ENCODE data around the gene PARVG. TPM values are rescaled to one million over a fixed set of nuclear protein-coding genes. Genes with fewer than 3 reads are reported as not detected.
A peak's percentile ranks its signal among the peaks of the same experiment; 100 is the strongest.

PARVG gene, protein sequence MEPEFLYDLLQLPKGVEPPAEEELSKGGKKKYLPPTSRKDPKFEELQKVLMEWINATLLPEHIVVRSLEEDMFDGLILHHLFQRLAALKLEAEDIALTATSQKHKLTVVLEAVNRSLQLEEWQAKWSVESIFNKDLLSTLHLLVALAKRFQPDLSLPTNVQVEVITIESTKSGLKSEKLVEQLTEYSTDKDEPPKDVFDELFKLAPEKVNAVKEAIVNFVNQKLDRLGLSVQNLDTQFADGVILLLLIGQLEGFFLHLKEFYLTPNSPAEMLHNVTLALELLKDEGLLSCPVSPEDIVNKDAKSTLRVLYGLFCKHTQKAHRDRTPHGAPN
- total RNA-seq = 10 to 100 TPM in 1 of 2 donors, 1 to 10 TPM in 1; 9.8 to 14.7 TPM
- long read RNA-seq, donor 1, partial matches to known transcripts = 0 of 3 reads
- long read RNA-seq, donor 1, other reads (novel, unspliced or antisense) = 3 of 3 reads
- long read RNA-seq, donor 2, partial matches to known transcripts = 6 of 10 reads
- long read RNA-seq, donor 2, other reads (novel, unspliced or antisense) = 3 of 10 reads

- no peak for DNase-seq (ENCODE audit: low spot score)
- intact Hi-C loops (cut with DNase I) = no loop called here
Measured at GRCh38 chr22:44180706-44181032, at the start of gene PARVG. Gene PARVG, plus strand, starts transcription at chr22:44180925. Its CDS starts 2,405 bp downstream, at chr22:44183330.

DNA sequence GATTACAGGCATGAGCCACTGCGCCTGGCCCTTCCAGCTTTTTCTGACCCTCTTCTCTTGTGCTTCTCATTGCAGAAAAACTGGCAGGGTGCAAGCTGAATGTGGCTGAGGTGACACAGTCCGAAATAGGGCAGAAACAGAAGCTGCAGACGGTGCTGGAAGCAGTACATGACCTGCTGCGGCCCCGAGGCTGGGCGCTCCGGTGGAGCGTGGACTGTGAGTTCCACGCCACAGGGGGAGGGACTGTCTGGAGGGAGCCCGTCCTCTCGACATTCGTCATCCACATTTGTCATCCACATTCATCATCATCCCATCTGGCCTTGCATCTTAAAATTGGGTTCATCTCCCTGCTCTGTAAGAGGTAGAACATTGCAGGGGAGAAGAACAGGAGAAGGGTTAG is 49.3 kb upstream of the PARVG start:
- DNase-seq (ENCODE audit: low spot score) = peak; percentile 56

GRCh38 chr22:44131989-44132685 is 48.6 kb upstream of the PARVG start:
- peak; percentile 49 for DNase-seq (ENCODE audit: low spot score)
- intact Hi-C loops (cut with DNase I) = no loop called here

More for the DNA sequence above, 49.3 kb upstream of the PARVG start:
- intact Hi-C loops (cut with DNase I) = no loop called here

GRCh38 chr22:44132724-44133123 is 48.0 kb upstream of the PARVG start:
- peak; percentile 63 for DNase-seq (ENCODE audit: low spot score)

GRCh38 chr22:44133161-44133560 is 47.6 kb upstream of the PARVG start:
- intact Hi-C loops (cut with DNase I) = no loop called here
- DNase-seq (ENCODE audit: low spot score) = peak; percentile 30

More at GRCh38 chr22:44132724-44133123, 48.0 kb upstream of the PARVG start:
- intact Hi-C loops (cut with DNase I) = no loop called here

- intact Hi-C loops (cut with DNase I) = no loop called here
- peak; percentile 88 for DNase-seq (ENCODE audit: low spot score)
Measured at GRCh38 chr22:44133901-44134571, 46.7 kb upstream of the PARVG start.

- peak; percentile 75 for DNase-seq (ENCODE audit: low spot score)
- intact Hi-C loops (cut with DNase I) = loop anchor here in 1 of 2 donors (5.0 kb wide), 1 partner anchor 231 kb away; no protein-coding TSS in a partner anchor
Measured at GRCh38 chr22:44136112-44136511, 44.6 kb upstream of the PARVG start.

DNA sequence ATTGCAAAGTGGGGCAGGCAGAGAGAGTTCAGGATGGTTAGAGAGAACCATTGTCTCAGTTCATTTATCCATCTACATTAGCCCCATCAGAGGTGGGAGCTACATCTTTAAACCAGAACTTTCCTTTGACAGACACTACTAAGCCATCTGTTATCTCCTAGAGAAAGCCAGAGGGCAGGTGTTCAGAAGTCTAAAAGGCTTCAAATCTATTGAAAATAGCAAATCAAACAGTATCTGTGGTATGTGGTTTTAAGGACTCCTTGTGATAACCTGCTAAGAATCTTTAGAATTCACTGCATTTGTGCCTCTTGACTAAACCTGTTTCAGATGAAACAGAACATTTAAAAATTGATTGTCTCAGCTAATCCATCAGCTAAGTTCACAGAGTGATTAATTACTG is 43.9 kb upstream of the PARVG start:
- intact Hi-C loops (cut with DNase I) = loop anchor here in 1 of 2 donors (5.0 kb wide), 1 partner anchor 231 kb away; no protein-coding TSS in a partner anchor
- no peak for DNase-seq (ENCODE audit: low spot score)

- intact Hi-C loops (cut with DNase I) = loop anchor here in 1 of 2 donors (5.0 kb wide), 1 partner anchor 230 kb away; no protein-coding TSS in a partner anchor
- peak; percentile 22 for DNase-seq (ENCODE audit: low spot score)
Measured at GRCh38 chr22:44137415-44137814, 43.3 kb upstream of the PARVG start.

GRCh38 chr22:44139773-44140172 is 41.0 kb upstream of the PARVG start:
- no peak for DNase-seq (ENCODE audit: low spot score)
- intact Hi-C loops (cut with DNase I) = loop anchor here in 1 of 2 donors (5.0 kb wide), 1 partner anchor 228 kb away; no protein-coding TSS in a partner anchor

DNA sequence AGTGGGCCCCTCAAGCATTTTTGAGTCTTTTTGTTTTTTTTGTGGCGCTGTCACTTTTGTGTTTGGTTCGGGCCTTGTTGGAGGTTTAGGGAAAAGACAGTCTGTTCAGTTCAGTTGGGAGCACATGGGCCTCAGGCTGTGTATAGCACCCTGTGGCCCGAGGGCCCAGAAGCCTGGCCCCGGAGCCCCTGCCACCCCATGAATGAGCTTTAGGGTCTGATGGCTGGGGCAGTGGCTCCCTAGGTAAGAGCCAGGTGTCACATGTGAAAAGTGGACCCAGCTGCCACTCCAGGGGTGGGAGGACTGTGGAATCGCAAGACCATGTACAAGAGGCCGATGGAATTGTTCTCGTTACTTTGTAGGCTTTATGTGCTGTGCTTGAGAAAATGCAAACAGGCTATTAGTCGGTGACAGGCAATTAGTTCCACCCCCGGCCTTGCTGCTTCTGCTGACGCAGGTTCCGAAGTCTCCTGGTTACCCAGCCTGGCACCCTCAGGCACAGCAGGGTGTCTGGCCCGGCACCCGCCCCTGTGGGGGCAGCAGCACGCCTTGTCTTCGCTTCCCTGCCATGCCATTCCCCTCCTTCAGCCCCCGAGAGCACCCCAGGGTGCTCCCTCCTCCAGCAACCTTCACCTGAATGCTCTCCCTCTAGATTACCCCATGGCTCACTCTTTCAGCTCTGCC is 38.2 kb upstream of the PARVG start:
- intact Hi-C loops (cut with DNase I) = no loop called here
- no peak for DNase-seq (ENCODE audit: low spot score)

DNA sequence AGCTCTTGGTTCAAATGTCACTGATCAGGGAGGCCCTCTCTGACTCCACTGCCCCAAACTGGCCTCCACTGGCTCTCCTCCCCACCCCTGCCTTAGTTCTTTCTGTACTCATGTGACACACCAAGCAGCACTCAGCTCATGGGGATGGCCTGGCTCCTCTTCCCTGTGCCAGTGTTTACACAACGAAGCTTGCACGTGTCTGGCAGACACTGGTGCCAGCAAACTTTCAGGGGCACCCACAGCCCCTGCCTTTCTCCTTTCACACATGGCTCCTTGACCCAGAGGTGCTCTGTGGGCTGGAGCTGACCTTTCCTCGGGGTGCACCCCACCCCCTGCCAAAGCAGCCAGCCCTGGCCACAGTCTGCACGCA is 37.6 kb upstream of the PARVG start:
- intact Hi-C loops (cut with DNase I) = no loop called here
- no peak for DNase-seq (ENCODE audit: low spot score)

GRCh38 chr22:44143579-44143978 is 37.1 kb upstream of the PARVG start:
- intact Hi-C loops (cut with DNase I) = no loop called here
- DNase-seq (ENCODE audit: low spot score) = no peak

- DNase-seq (ENCODE audit: low spot score) = no peak
Measured at GRCh38 chr22:44144046-44144569, 36.6 kb upstream of the PARVG start.

GRCh38 chr22:44145544-44145943 is 35.2 kb upstream of the PARVG start:
- intact Hi-C loops (cut with DNase I) = no loop called here
- no peak for DNase-seq (ENCODE audit: low spot score)

More at GRCh38 chr22:44144046-44144569, 36.6 kb upstream of the PARVG start:
- intact Hi-C loops (cut with DNase I) = no loop called here

GRCh38 chr22:44146088-44146861 is 34.5 kb upstream of the PARVG start:
- intact Hi-C loops (cut with DNase I) = no loop called here
- DNase-seq (ENCODE audit: low spot score) = no peak

GRCh38 chr22:44147008-44147645 is 33.6 kb upstream of the PARVG start:
- intact Hi-C loops (cut with DNase I) = no loop called here
- DNase-seq (ENCODE audit: low spot score) = no peak

Data from posterior vena cava (tissue), 2 donors.